Pancreas (tissue), 10 donors: Measurements from ENCODE around the gene COL4A6. TPM values are rescaled to one million over a fixed set of nuclear protein-coding genes. Genes with fewer than 3 reads are reported as not detected.

Source experiments
- ATAC-seq, 4 donors: fragments of 200-7000 bp; cut with Tn5 transposase; one replicate each; pipeline versions ENCODE4 v1.8.0 to v1.9.1; 2020; ENCODE audit warnings: mild to moderate bottlenecking in 4 of 4, moderate library complexity in 4 of 4
- DNase-seq, 6 donors: peaks; one replicate each; pipeline ENCODE4 v3.0.0-alpha.2; 2020
- FAIRE-seq: peaks from 2 replicates; lab custom pipeline; 2012; peaks lifted over from hg19 to GRCh38; lab: Jason Lieb, UNC
- H3K27ac ChIP-seq, 4 donors: fragments of 200-600 bp; sonication (generic); 1 replicate in 3 of 4; 2 replicates in 1 of 4; pipeline versions ENCODE4 v1.5.0 to v1.8.0; 2020
- H3K27me3 ChIP-seq, 4 donors: fragments of 200-600 bp; one replicate each; pipeline ENCODE4 v1.8.0; 2021
- H3K36me3 ChIP-seq, 3 donors: fragments of 200-600 bp; sonication (generic) in 1 of 3; one replicate each; pipeline versions ENCODE4 v1.5.0 to v1.8.0; 2020 to 2021
- H3K4me1 ChIP-seq, 3 donors: fragments of 200-600 bp; one replicate each; pipeline ENCODE4 v1.8.0; 2021
- H3K4me3 ChIP-seq, 4 donors: fragments of 200-600 bp; sonication (generic) in 2 of 4; one replicate each; pipeline versions ENCODE4 v1.5.0 to v1.8.0; 2020 to 2021
- H3K9me3 ChIP-seq, 4 donors: fragments of 200-600 bp; one replicate each; pipeline ENCODE4 v1.8.0; 2021
- WGBS, 2 donors: extraction: QIAGEN DNeasy Blood & Tissue Kit; methylation state at CpG; one replicate each; pipeline ENCODE4 v1.1.7; 2013; 5-methylcytosine and 5-hydroxymethylcytosine counted together
- intact Hi-C, 3 donors: fragments of 100-400 bp; cut with DNase I; formaldehyde crosslinking; loops; one replicate each; pipeline versions ENCODE4 v1.11.1 to v1.14.2; 2022
- polyA plus RNA-seq, 2 donors: library from polyadenylated mRNA; stranded (reverse); fragments of 200-250 nt; gene quantifications; one replicate each; pipeline ENCODE4 v1.2.3, GENCODE V29; 2013
- total RNA-seq, 6 donors: library from RNA; stranded (reverse); fragmentation: NEBNext Ultra II Directional in 4 of 6; extraction: Animal tissue kit (Norgen Biotek cat#: 25700) in 4 of 6; gene quantifications; one replicate each; pipeline versions ENCODE4 v1.2.1 to v1.2.4, GENCODE V29; 2021 to 2023
- TF ChIP-seq, protein P1 (sequence below), 4 donors: fragments of 200-600 bp; sonication (generic) in 3 of 4; IDR thresholded peaks; one replicate each; pipeline versions ENCODE4 v1.5.0 to v1.8.0; 2021; ENCODE audit warnings: antibody characterized with exemption in 4 of 4
- donor health status: healthy with polysubstance abuse.
- donor health status: DM: no; HTN: no; CAD: no; lungs with moderate emphysema.
- donor health status: DM: no; HTN: no; CAD: no.
- donor health status: control.
- donor health status: control.
- donor health status: Bipolar disorder and iron deficiency.
- donor health status: DM: yes; HTN: yes; CAD: no.
- donor health status: DM: no; HTN: no; CAD: no.
- donor health status: DM: no; HTN: no; CAD: no.
- donor health status: DM: yes; HTN: yes; CAD: no.

COL4A6 gene
- total and polyA plus RNA-seq, 8 donors = 0.06 to 0.25 (median 0.10) TPM; not detected in 2

DNA sequence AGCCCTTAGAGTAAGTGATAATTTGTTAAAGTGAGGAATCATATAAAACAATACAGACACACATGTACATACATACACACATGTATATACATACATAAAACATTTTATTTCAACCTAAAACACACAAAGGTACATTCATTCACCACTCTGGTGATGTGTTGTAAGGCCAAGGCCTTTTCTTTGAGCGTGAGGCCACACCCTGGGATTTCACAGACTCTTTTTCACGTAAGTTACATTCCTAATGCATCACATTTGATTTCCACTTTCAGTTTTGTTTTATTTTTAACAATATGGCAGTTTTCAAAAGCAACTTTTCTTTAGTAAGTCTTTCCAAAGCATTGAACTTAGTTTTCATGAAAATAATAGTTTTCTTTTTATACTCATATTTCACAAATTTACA lies 170.7 kb downstream of the COL4A6 start:
- TF ChIP-seq, protein P1, sequence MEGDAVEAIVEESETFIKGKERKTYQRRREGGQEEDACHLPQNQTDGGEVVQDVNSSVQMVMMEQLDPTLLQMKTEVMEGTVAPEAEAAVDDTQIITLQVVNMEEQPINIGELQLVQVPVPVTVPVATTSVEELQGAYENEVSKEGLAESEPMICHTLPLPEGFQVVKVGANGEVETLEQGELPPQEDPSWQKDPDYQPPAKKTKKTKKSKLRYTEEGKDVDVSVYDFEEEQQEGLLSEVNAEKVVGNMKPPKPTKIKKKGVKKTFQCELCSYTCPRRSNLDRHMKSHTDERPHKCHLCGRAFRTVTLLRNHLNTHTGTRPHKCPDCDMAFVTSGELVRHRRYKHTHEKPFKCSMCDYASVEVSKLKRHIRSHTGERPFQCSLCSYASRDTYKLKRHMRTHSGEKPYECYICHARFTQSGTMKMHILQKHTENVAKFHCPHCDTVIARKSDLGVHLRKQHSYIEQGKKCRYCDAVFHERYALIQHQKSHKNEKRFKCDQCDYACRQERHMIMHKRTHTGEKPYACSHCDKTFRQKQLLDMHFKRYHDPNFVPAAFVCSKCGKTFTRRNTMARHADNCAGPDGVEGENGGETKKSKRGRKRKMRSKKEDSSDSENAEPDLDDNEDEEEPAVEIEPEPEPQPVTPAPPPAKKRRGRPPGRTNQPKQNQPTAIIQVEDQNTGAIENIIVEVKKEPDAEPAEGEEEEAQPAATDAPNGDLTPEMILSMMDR (IDR thresholded peaks at IDR 0.05) = no peak
- Histone ChIP-seq H3K27ac (no peak overlapping the region), H3K27me3 (peaks cover 0 to 3% (median 0%) of the 10 kb centered on the region in 4 donors), H3K4me1 (no peaks in the 10 kb centered on the region), H3K4me3 (no peak overlapping the region), H3K9me3 (no peaks in the 10 kb centered on the region), H3K36me3 (no peaks in the 10 kb centered on the region)
- no peak for FAIRE-seq
- ATAC-seq = no peak
- 36 to 45% methylated on average over 2 of the region's 2 CpGs for WGBS, 2 donors
- intact Hi-C loops = no loop called here
- DNase-seq = no peak

DNA sequence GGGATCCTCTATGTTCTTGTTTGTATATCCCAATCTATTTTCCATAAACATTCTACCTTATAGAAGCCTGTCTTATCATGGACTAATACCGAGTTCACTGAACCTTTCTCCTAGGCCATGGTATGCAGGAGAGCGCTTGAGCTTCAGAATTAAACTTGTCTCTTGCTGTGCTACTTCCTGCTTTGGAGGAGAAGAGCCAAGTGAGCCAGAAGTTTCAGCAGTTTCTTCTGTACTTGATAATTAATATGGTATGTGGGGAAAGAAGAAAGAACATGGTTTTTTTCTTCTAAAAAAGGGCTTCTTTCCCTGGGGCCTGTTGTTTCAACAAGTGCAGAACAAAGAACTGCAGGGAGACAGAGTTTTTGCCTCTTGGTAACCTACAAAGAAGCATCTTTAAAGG lies 173.8 kb downstream of the COL4A6 start:
- no peaks in the 10 kb centered on the region for H3K36me3 ChIP-seq
- no peak overlapping the region for H3K27ac ChIP-seq
- no peak for FAIRE-seq
- intact Hi-C loops = no loop called here
- no peak for ATAC-seq
- 62 to 72% methylated on average over 2 of the region's 2 CpGs for WGBS, 2 donors
- H3K4me1 ChIP-seq = no peaks in the 10 kb centered on the region
- no peaks in the 10 kb centered on the region for H3K9me3 ChIP-seq
- DNase-seq = no peak
- TF ChIP-seq, protein P1 (IDR thresholded peaks at IDR 0.05) = no peak
- H3K4me3 ChIP-seq = no peak overlapping the region
- no peaks in the 10 kb centered on the region for H3K27me3 ChIP-seq

DNA sequence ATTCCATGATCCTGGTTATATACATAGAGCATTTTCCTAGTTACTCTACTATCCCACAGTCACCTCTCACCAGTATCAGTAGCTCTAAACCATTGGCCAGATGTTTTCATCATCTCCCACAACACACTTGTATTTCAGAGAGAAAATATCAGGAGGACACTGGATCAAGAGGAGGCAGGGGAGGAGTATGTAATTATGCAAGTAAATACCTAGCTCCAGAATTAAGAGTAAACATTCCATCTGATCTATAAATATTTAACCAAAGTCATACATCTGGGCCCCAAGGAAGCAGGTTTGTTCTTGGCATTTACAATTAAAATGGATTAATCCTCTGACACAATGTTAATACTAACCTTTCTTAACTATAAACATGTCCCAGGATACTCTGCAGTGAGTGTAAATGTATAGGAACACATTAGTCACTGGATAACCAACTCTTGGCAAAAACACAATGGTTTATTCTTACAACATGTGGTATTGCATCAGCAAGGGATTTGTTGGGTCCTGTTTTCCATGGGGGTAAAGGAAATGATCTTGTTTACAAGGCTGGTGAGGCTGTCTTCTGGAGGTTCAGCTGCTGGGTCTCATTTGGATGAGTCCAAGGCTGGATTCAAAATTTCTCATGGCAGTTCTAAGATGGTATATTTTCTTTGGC lies 176.5 kb downstream of the COL4A6 start:
- Histone ChIP-seq H3K36me3 (no peaks in the 10 kb centered on the region), H3K9me3 (no peaks in the 10 kb centered on the region), H3K27me3 (no peaks in the 10 kb centered on the region), H3K4me1 (no peaks in the 10 kb centered on the region), H3K27ac (no peak overlapping the region), H3K4me3 (no peak overlapping the region)
- ATAC-seq (no peak), FAIRE-seq (no peak), DNase-seq (no peak)
- intact Hi-C loops = no loop called here
- TF ChIP-seq, protein P1 (IDR thresholded peaks at IDR 0.05) = no peak

DNA sequence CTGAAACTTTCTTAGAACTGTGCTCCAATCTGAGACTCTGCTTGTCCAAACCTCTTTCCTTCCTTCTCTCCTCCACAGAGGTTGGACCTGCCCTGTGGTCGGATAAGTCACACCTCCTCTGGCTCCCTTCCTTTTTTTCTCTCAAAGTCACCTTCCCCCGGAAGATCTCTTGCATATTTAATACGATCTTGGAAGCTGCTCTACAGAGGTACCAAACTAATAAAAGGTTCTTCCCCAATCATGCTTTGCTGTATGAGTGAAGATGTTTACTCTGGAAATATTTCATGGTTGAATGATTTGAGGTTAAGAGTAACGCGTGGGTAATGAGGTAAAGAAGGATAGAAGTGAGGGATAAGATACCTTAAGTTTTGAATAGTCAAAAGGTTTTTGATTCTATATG lies 180.7 kb downstream of the COL4A6 start:
- Histone ChIP-seq H3K27ac (no peak overlapping the region), H3K4me1 (no peaks in the 10 kb centered on the region), H3K4me3 (no peak overlapping the region), H3K27me3 (peaks cover 0 to 14% (median 0%) of the 10 kb centered on the region in 4 donors), H3K36me3 (no peaks in the 10 kb centered on the region), H3K9me3 (no peaks in the 10 kb centered on the region)
- ATAC-seq (no peak), DNase-seq (no peak), FAIRE-seq (no peak)
- 64 to 76% methylated on average over 5 of the region's 5 CpGs for WGBS, 2 donors
- TF ChIP-seq, protein P1 (IDR thresholded peaks at IDR 0.05) = no peak
- intact Hi-C loops = no loop called here

DNA sequence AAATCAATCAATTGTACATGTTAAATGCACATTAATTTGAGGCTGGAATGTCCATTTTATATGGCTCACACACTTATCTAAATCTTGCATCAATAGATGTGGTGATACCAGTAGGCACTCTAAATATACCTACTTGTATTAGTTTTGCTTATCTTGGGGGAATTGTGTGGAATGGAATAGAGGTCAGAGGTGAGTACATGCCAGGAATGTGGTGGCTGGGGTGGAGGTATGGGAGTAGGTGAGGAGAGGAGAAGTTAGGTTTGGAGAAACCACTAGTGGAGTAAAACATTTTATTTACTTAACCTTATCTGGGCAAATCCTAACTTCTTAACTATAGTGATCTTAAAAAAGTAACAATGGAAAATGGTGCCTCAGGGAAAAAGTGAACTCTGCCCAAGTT lies 183.6 kb downstream of the COL4A6 start:
- no peak for FAIRE-seq

More for the DNA sequence above, 183.6 kb downstream of the COL4A6 start:
- DNase-seq (no peak), ATAC-seq (no peak)
- intact Hi-C loops = no loop called here
- Histone ChIP-seq H3K4me1 (no peaks in the 10 kb centered on the region), H3K27me3 (peaks cover 0 to 14% (median 0%) of the 10 kb centered on the region in 4 donors), H3K9me3 (no peaks in the 10 kb centered on the region), H3K4me3 (no peak overlapping the region), H3K27ac (no peak overlapping the region), H3K36me3 (no peaks in the 10 kb centered on the region)
- TF ChIP-seq, protein P1 (IDR thresholded peaks at IDR 0.05) = no peak
